ENCODE data around the gene FOXM1. TPM values are rescaled to one million over a fixed set of nuclear protein-coding genes. Genes with fewer than 3 reads are reported as not detected.

FOXM1 gene, protein sequence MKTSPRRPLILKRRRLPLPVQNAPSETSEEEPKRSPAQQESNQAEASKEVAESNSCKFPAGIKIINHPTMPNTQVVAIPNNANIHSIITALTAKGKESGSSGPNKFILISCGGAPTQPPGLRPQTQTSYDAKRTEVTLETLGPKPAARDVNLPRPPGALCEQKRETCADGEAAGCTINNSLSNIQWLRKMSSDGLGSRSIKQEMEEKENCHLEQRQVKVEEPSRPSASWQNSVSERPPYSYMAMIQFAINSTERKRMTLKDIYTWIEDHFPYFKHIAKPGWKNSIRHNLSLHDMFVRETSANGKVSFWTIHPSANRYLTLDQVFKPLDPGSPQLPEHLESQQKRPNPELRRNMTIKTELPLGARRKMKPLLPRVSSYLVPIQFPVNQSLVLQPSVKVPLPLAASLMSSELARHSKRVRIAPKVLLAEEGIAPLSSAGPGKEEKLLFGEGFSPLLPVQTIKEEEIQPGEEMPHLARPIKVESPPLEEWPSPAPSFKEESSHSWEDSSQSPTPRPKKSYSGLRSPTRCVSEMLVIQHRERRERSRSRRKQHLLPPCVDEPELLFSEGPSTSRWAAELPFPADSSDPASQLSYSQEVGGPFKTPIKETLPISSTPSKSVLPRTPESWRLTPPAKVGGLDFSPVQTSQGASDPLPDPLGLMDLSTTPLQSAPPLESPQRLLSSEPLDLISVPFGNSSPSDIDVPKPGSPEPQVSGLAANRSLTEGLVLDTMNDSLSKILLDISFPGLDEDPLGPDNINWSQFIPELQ
- total RNA-seq (2022; extraction: Qiagen RNA extraction): 84.5 to 96.5 TPM (median 91.4 TPM) in 5 replicates

GRCh38 chr12:2877047-2877952, at the start of gene FOXM1, which contains the start of gene RHNO1:
FOXM1 (minus strand) TSS chr12:2877174; CDS start chr12:2874478, 2,696 bp downstream.
RHNO1 (plus strand) TSS chr12:2877223; CDS start chr12:2885367, 8,144 bp downstream.

GRCh38 chr12:2890388-2891239, 13.6 kb upstream of the FOXM1 start, which contains the start of gene TULP3:
TULP3 (plus strand) TSS chr12:2890891; CDS start chr12:2890948, 57 bp downstream.

GRCh38 chr12:2857021-2857431, 19.9 kb downstream of the FOXM1 start, which contains the start of gene TEX52:
TEX52 (minus strand) TSS chr12:2857039; CDS start chr12:2857026, 13 bp downstream.

DNA sequence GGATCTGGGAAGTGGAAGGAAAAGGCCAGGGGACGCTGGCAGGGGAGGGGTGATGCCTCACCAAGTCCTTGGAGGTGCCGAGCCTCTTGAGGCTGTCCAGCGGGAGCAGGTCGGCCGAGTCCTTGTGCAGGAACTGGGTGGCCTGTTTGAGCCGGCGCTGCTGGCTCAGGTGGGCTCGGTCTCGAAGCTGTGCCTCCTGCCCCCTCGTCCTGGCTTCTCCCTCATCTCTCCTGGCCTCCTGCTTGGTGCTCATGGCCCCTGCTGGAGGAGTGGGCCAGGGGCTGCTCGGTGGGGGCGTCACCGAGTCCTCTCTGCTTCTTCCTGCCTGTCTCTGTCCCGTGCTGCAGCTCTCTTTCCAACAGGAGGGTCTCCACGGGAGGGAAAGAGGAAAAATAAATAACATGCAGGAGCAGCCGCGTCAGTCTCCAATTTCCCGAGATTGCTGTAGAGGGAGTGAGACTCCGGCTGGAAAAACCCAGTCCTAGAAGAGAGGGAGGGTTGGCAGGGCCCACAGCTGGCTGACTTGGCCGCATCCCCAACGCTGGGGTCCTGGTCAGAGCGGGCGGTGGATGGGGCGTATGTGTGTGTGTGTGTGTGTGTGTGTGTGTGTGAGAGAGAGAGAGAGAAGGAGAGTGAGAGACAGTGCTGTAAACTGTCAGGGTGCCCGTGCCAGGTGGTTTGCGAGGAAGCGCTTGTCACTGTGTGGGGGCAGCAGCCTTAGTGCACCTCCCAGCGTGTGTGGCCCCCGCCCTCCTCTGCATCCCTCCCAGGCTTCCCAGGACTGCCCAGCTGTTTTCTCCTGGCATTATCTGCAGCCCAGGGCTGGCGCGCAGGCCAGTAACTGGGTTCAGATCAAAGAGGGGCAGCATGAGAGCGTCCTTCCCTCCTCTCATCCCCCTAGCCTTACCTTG, 42.1 kb downstream of the FOXM1 start, which contains the start of gene NRIP2:
Gene NRIP2, minus strand, starts transcription at position 455 of the 911 bp plus-strand sequence. Its CDS starts 52 bp downstream, at position 403.

DNA sequence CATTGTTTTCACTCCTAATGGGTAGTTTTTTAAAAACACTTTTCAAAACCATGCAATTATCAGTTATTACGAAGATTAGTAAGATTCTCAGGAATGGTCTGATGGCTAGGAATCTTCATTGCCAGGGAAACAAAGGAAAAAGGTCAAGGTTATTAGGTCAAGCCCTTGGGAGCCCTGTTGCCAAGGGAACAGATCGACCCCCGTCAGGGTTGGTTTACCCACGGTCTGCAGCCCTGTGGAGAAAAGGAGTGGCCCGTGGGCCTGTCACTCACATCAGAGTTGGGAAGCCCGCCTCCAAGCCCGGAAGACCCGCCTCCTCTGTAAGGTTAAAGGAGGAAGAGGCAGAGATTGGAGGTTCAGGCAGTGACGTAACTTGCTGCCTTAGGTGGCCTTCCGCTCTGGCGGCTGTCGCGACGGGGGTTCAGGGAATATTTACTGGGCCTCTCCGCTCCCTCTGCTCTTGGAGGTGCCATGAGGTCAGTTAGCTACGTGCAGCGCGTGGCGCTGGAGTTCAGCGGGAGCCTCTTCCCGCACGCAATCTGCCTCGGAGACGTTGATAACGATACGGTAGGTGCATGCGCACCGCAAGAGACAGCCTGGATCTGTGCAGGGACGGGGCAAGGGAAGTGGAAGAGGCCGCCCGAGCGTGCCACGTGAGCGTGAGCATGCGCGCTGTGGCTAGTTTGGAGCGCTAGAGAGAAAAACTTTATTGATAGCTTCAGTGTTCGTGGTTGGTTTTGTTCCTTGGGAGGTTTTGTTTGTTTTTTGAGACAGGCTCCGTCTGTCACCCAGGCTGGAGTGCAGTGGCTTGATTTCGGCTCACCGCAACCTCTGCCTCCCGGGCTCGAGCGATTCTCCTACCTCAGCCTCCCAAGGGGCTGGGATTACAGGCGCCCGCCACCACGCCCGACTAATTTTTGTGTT, 64.4 kb downstream of the FOXM1 start, which contains the start of gene ITFG2:
Gene ITFG2, plus strand, starts transcription at position 379 of the 924 bp plus-strand sequence. Its CDS starts 93 bp downstream, at position 472.

Other genes with a start within 250 kb of the FOXM1 start
- 90.9 to 103 TPM (median 98.7 TPM) in 5 replicates for gene FKBP4, start 82.2 kb downstream of the FOXM1 start, total RNA-seq (2022; extraction: Qiagen RNA extraction)
- 13.3 to 16.5 TPM (median 14.6 TPM) in 5 replicates for gene ITFG2, start 64.5 kb downstream of the FOXM1 start, total RNA-seq (2022; extraction: Qiagen RNA extraction)
- gene NRIP2, start 42.1 kb downstream of the FOXM1 start, total RNA-seq (2022; extraction: Qiagen RNA extraction): not detected in 5 replicates
- not detected in 5 replicates for gene TEX52, start 20.1 kb downstream of the FOXM1 start, total RNA-seq (2022; extraction: Qiagen RNA extraction)
- gene RHNO1, start within 50 bp of the FOXM1 start, total RNA-seq (2022; extraction: Qiagen RNA extraction): 42.0 to 50.7 TPM (median 47.4 TPM) in 5 replicates
- 14.6 to 22.7 TPM (median 19.0 TPM) in 5 replicates for gene TULP3, start 13.7 kb upstream of the FOXM1 start, total RNA-seq (2022; extraction: Qiagen RNA extraction)
- 41.8 to 46.4 TPM (median 46.1 TPM) in 5 replicates for gene TEAD4, start 82.2 kb upstream of the FOXM1 start, total RNA-seq (2022; extraction: Qiagen RNA extraction)
- gene TSPAN9, start 200.2 kb upstream of the FOXM1 start, total RNA-seq (2022; extraction: Qiagen RNA extraction): 49.5 to 68.9 TPM (median 57.9 TPM) in 5 replicates

Data from A549 treated with Hydrocortisone at 1 μM for 4 hours (cell line).